Mucosa of descending colon (tissue), 3 donors: Measurements from ENCODE around the gene SHISAL2B. TPM values are rescaled to one million over a fixed set of nuclear protein-coding genes. Genes with fewer than 3 reads are reported as not detected.
"Not testable (repeated sequence)": the region's sequence is repeated elsewhere in the genome, so short reads cannot be mapped to it uniquely, and the experiment has no call there.

Experiments
- ATAC-seq: fragments of 200-7000 bp; cut with Tn5 transposase; one replicate; pipeline ENCODE4 v1.9.1; 2020; ENCODE audit warnings: mild to moderate bottlenecking, moderate library complexity
- DNase-seq, 3 donors: peaks; one replicate each; pipeline ENCODE4 v3.0.0-alpha.2; 2020
- H3K36me3 ChIP-seq: fragments of 200-600 bp; one replicate; pipeline ENCODE4 v1.8.0; 2021; ENCODE audit warnings: low read depth, mild to moderate bottlenecking
- H3K4me1 ChIP-seq: fragments of 200-600 bp; one replicate; pipeline ENCODE4 v1.8.0; 2021; ENCODE audit warnings: low read depth, mild to moderate bottlenecking
- H3K4me3 ChIP-seq: fragments of 200-600 bp; one replicate; pipeline ENCODE4 v1.8.0; 2021; ENCODE audit warnings: mild to moderate bottlenecking
- H3K9me3 ChIP-seq: fragments of 200-600 bp; one replicate; pipeline ENCODE4 v1.8.0; 2021; ENCODE audit warnings: mild to moderate bottlenecking
- intact Hi-C, 2 donors: fragments of 100-400 bp; cut with DNase I in 1 of 2; cut with micrococcal nuclease in 1 of 2; formaldehyde crosslinking; loops; one replicate each; pipeline versions ENCODE4 v1.11.0 to v1.11.1; 2022; cut with DNase I, micrococcal nuclease
- total RNA-seq, 3 donors: library from RNA; stranded (reverse); fragmentation: NEBNext Ultra II Directional in 2 of 3; extraction: Animal tissue kit (Norgen Biotek cat#: 25700) in 2 of 3; gene quantifications; one replicate each; pipeline versions ENCODE4 v1.2.1 to v1.2.4, GENCODE V29; 2021 to 2023
- TF ChIP-seq, protein P1 (sequence below): fragments of 200-600 bp; IDR thresholded peaks from one replicate; pipeline ENCODE4 v1.8.0; 2022; ENCODE audit warnings: antibody characterized with exemption, mild to moderate bottlenecking
- donor health status: DM: no; HTN: no; CAD: no; lungs with moderate emphysema.
- donor health status: DM: no; HTN: no; CAD: no.
- donor health status: DM: no; HTN: yes; CAD: no.

Gene SHISAL2B
- total RNA-seq, 3 donors from 2014 or later: not detected

DNA sequence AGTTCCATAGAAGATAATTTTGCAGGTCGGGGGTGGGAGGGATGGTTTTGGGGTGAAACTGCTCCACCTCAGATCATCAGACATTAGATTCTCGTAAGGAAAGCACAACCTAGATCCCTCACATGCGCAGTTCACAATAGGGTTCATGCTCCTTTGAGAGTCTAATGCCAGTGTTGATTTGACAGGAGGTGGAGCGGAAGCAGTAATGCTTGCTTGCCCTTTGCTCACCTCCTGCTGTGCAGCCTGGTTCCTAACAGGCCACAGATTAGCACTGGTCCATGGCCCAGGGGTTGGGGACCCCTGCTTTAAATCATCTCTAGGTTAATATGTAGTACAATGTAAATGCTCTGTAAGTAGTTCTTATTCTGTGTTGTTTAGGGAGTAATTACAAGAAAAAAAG, 10.5 kb downstream of the SHISAL2B start:
- H3K9me3 ChIP-seq: peaks cover 10% of the 10 kb centered on the region
- TF ChIP-seq, protein P1, sequence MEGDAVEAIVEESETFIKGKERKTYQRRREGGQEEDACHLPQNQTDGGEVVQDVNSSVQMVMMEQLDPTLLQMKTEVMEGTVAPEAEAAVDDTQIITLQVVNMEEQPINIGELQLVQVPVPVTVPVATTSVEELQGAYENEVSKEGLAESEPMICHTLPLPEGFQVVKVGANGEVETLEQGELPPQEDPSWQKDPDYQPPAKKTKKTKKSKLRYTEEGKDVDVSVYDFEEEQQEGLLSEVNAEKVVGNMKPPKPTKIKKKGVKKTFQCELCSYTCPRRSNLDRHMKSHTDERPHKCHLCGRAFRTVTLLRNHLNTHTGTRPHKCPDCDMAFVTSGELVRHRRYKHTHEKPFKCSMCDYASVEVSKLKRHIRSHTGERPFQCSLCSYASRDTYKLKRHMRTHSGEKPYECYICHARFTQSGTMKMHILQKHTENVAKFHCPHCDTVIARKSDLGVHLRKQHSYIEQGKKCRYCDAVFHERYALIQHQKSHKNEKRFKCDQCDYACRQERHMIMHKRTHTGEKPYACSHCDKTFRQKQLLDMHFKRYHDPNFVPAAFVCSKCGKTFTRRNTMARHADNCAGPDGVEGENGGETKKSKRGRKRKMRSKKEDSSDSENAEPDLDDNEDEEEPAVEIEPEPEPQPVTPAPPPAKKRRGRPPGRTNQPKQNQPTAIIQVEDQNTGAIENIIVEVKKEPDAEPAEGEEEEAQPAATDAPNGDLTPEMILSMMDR: no peak
- no peaks in the 10 kb centered on the region for H3K4me1 ChIP-seq
- DNase-seq: no peak
- intact Hi-C loops: no loop called here
- ATAC-seq: no peak
- no peak overlapping the region for H3K4me3 ChIP-seq
- no peaks in the 10 kb centered on the region for H3K36me3 ChIP-seq

DNA sequence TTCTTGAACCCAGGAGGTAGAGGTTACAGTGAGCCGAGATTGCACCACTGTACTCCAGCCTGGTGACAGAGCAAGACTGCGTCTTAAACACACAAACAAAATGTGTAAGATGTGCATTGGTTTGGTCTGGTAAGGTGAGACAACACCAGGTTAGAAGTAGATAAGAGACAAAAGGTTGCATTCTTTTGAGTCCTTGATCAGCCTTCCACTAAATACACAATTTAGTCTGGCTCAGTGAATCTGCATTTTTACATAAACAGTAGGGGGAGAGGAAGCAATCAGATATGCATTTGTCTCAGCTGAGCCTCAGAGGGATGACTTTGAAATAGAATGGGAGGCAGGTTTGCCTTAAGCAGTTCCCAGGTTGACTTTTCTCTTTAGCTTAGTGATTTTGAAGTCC, 15.8 kb downstream of the SHISAL2B start:
- H3K4me1 ChIP-seq, H3K4me3 ChIP-seq, DNase-seq, intact Hi-C loops, ATAC-seq, H3K9me3 ChIP-seq, H3K36me3 ChIP-seq: not testable (repeated sequence)

DNA sequence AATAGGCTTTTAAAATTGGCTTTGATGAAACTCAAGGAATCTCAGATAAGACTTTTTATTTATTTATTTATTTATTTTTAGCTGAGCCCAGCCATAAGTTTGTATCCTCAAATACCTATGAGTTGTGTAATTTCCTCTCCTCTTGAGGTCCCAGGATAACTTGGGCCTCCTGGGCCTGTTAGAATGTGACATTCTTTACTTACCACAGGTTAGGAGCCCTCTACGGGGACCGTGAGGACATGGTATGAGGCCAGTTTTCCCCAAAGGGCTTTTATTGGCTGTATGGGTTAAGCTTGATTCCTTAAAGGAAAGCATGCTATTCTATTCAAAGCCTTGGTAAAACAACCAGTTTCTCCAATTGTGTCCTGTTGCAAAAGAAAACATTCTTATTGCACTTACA, 16.9 kb downstream of the SHISAL2B start:
- no peaks in the 10 kb centered on the region for H3K9me3 ChIP-seq
- TF ChIP-seq, protein P1: no peak
- intact Hi-C loops: no loop called here
- no peak for ATAC-seq
- no peaks in the 10 kb centered on the region for H3K36me3 ChIP-seq
- H3K4me1 ChIP-seq: no peaks in the 10 kb centered on the region
- no peak overlapping the region for H3K4me3 ChIP-seq
- DNase-seq: no peak

DNA sequence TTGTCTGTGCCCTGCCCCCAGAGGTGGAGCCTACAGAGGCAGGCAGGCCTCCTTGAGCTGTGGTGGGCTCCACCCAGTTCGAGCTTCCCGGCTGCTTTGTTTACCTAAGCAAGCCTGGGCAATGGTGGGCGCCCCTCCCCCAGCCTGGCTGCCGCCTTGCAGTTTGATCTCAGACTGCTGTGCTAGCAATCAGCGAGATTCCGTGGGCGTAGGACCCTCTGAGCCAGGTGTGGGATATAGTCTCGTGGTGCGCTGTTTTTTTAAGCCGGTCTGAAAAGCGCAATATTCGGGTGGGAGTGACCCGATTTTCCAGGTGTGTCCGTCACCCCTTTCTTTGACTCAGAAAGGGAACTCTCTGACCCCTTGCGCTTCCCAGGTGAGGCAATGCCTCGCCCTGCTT, 24.2 kb downstream of the SHISAL2B start:
- intact Hi-C loops, H3K4me3 ChIP-seq, ATAC-seq: not testable (repeated sequence)

DNA sequence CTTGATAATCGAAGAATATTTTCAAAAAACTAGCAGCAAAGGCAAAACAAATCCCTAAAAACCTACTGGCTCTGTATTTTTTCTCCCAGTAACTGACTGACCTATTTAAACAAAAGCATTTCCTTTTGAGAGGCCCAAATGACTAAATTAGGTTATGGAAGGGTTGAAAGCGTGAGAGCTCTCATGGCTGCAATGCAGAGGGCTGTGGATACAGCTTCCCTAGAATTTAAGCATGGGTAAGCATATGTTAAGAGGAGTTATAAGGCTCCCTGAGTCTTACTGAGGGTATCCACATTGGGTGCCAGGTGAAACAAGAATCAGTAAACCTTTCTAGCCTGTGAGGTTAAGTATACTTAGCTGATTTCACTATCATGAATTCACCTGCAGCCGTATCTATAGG, 32.3 kb downstream of the SHISAL2B start:
- Histone ChIP-seq H3K36me3 (no peaks in the 10 kb centered on the region), H3K4me3 (no peak overlapping the region), H3K4me1 (no peaks in the 10 kb centered on the region), H3K9me3 (no peaks in the 10 kb centered on the region)
- ATAC-seq: no peak
- no peak for DNase-seq
- TF ChIP-seq, protein P1: no peak
- intact Hi-C loops: no loop called here

More for the DNA sequence above, 24.2 kb downstream of the SHISAL2B start:
- not testable (repeated sequence) for H3K36me3 ChIP-seq, DNase-seq, H3K4me1 ChIP-seq, H3K9me3 ChIP-seq

DNA sequence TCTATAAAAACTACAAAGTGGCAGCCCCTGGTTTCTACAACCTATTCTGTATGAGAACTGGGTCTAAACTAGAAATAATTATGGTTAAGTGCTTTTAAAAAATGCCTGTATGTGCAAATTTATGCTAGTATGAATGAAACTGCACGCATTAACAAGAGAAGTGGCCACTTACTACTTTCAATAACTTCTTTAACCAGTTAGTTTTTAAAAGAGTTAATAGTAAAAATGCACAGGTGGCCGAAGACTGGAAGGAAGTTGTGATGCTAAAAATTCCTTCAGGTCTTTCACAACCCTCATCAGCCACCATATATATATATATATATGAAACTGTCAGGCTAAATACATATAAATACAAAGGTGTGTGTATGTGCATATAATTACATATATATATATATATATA, 36.8 kb downstream of the SHISAL2B start:
- Histone ChIP-seq H3K4me3 (no peak overlapping the region), H3K4me1 (no peaks in the 10 kb centered on the region), H3K36me3 (no peaks in the 10 kb centered on the region), H3K9me3 (no peaks in the 10 kb centered on the region)
- no peak for DNase-seq
- intact Hi-C loops: no loop called here
- TF ChIP-seq, protein P1: no peak
- no peak for ATAC-seq

DNA sequence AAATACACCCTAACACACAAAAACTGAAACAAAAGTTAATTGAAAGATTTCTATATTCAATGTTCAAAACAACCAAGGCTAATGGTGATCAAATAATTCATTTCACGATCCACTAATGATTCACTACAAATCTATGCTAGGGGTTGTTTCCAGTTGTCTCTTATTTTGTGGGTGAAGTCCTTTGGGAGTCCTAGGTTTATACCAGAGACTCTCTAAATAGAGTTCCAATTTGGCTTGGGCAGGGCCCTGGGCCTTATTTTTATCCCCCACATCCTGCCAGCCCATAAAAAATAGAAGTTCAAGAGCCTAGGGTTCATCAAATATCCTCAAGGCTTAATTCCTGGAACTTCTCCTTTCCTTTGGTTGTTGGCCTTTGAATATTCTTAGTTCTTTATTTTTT, 52.1 kb downstream of the SHISAL2B start:
- TF ChIP-seq, protein P1: no peak
- no peaks in the 10 kb centered on the region for H3K36me3 ChIP-seq
- H3K4me1 ChIP-seq: no peaks in the 10 kb centered on the region
- no peaks in the 10 kb centered on the region for H3K9me3 ChIP-seq
- H3K4me3 ChIP-seq: no peak overlapping the region
- no peak for DNase-seq
- intact Hi-C loops: no loop called here
- no peak for ATAC-seq
